Smooth muscle cell of the brain vasculature (primary cell): Measurements from ENCODE around the gene CD28.
"Not testable (repeated sequence)": the region's sequence is repeated elsewhere in the genome, so short reads cannot be mapped to it uniquely, and the experiment has no call there.

Source experiments
- DNase-seq: peaks from one replicate; pipeline ENCODE4 v3.0.0-alpha.2; 2012; ENCODE audit warnings: low read depth, low spot score

The CD28 gene

GRCh38 chr2:203748331-203749126, 42.1 kb downstream of the CD28 start:
- no peak for DNase-seq

GRCh38 chr2:203750346-203751068, 44.1 kb downstream of the CD28 start:
- no peak for DNase-seq

GRCh38 chr2:203751685-203752271, 45.3 kb downstream of the CD28 start:
- no peak for DNase-seq

- no peak for DNase-seq
Observed at GRCh38 chr2:203756161-203756560, 49.7 kb downstream of the CD28 start.

- DNase-seq = no peak
Observed at GRCh38 chr2:203758841-203759689, 52.6 kb downstream of the CD28 start.

- DNase-seq = no peak
Observed at GRCh38 chr2:203759690-203760365, 53.4 kb downstream of the CD28 start.

- DNase-seq = no peak
Observed at GRCh38 chr2:203761121-203761520, 54.7 kb downstream of the CD28 start.

GRCh38 chr2:203763241-203763937, 57.0 kb downstream of the CD28 start:
- DNase-seq = no peak

- DNase-seq = no peak
Observed at GRCh38 chr2:203763938-203764664, 57.7 kb downstream of the CD28 start.

- DNase-seq = no peak
Observed at GRCh38 chr2:203772456-203773165, 66.2 kb downstream of the CD28 start.

- DNase-seq = no peak
Observed at GRCh38 chr2:203774760-203775159, 68.3 kb downstream of the CD28 start.

- no peak for DNase-seq
Observed at GRCh38 chr2:203775684-203776083, 69.2 kb downstream of the CD28 start.

GRCh38 chr2:203777030-203777429, 70.6 kb downstream of the CD28 start:
- no peak for DNase-seq

GRCh38 chr2:203779477-203780073, 73.1 kb downstream of the CD28 start:
- not testable (repeated sequence) for DNase-seq

GRCh38 chr2:203780231-203780630, 73.8 kb downstream of the CD28 start:
- DNase-seq = no peak

GRCh38 chr2:203781151-203781550, 74.7 kb downstream of the CD28 start:
- no peak for DNase-seq

- DNase-seq = no peak
Observed at GRCh38 chr2:203782262-203782976, 76.0 kb downstream of the CD28 start.
